Erythroblast (primary cell): ENCODE measurements around the gene ZSCAN5C.

Source experiments
- GATA1 ChIP-seq: IDR thresholded peaks from 2 replicates; pipeline ENCODE4 v1.6.1; 2011; ENCODE audit warnings: low read depth, mild to moderate bottlenecking, control low read depth, low read length, moderate library complexity
- POLR2A ChIP-seq: IDR thresholded peaks from 2 replicates; pipeline ENCODE4 v1.6.1; 2011; ENCODE audit warnings: mild to moderate bottlenecking, low read length

DNA sequence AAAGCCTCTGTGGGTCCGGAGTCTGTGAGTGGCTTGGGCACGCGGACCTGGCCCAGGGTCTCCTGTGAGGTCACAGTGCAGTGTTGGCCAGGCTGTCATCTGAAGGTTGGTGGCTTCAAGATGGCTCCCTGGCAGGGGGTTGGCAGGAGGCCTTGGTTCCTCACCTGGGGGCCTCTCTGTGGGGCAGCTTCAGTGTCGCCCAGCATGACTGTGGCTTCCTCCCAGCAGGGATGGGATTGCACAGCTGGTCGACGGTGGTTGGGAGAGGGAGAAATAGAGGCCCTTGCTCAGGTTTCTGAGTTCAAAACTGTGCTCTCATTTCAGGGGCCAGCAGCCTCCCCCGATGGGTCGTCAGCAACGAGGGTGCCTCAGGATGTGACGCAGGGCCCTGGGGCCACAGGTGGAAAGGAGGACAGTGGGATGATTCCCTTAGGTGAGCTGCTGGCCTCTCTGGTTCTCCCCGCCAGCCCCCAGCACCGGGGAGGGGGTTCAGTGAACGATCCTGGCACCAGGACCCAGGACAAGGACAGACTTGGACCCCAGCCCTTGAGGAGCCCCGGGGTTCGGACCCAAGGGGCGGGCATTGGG lies 43.8 kb upstream of the ZSCAN5C start:
- TF ChIP-seq POLR2A = no peak
- TF ChIP-seq GATA1 = no peak
